ENCODE results near the gene TEX53. TPM values are rescaled to one million over a fixed set of nuclear protein-coding genes. Genes with fewer than 3 reads are reported as not detected.

The TEX53 gene
- total and polyA plus RNA-seq, 4 donors: not detected

GRCh38 chr9:114668146-114668545, 10.5 kb upstream of the TEX53 start:
- no peak for DNase-seq
- WGBS, 2 donors: 78 to 86% methylated on average over 6 of the region's 6 CpGs

GRCh38 chr9:114666851-114667250, 9.2 kb upstream of the TEX53 start:
- WGBS, 2 donors: 56 to 58% methylated on average over 4 of the region's 4 CpGs
- ATAC-seq (ENCODE audit: insufficient read depth, low FRiP score): no peak
- DNase-seq: no peak

More at GRCh38 chr9:114668146-114668545, 10.5 kb upstream of the TEX53 start:
- Histone ChIP-seq H3K4me1 (ENCODE audit: control insufficient read depth in 5 of 5, insufficient read depth in 5 of 5, low read length in 5 of 5) (no peaks in the 10 kb centered on the region), H3K9me3 (ENCODE audit: control insufficient read depth in 4 of 4, insufficient read depth in 3 of 4, low read length in 3 of 4) (no peaks in the 10 kb centered on the region), H3K36me3 (ENCODE audit: control insufficient read depth in 4 of 4, insufficient read depth in 4 of 4, low read length in 4 of 4) (no peaks in the 10 kb centered on the region), H3K9ac (ENCODE audit: insufficient read depth in 1 of 2, low read length in 2 of 2) (no peak overlapping the region), H3K27ac (ENCODE audit: low read depth in 1 of 2, low read length in 1 of 2) (no peak overlapping the region), H3K4me3 (no peak overlapping the region), H3K27me3 (ENCODE audit: control insufficient read depth in 3 of 3, insufficient read depth in 3 of 3, low read length in 2 of 3) (no peaks in the 10 kb centered on the region)
- ATAC-seq (ENCODE audit: insufficient read depth, low FRiP score): no peak
- no peak for TF ChIP-seq CTCF (IDR thresholded peaks at IDR 0.05; ENCODE audit: control extremely low read depth, extremely low read depth)

DNA sequence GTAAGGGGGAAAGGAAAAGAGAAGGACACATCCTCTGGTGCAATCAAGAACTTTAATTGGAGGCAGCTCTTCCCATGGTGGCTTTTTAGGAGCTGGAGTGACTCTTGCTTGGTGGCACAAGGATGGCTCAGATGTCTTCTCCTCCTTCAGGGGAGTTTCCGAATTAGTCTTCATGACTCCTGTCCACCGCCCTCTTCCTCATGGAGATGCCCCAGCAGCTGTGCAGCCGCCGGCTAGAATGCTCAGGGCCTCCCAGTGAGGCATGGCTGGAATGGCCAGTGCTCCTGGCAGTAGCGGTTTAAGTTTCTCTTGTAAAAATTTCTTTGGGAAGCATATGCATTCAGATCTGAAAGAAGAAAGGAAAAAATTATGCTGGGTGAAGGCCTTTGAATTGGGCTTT, 8.8 kb upstream of the TEX53 start:
- Histone ChIP-seq H3K36me3 (ENCODE audit: control insufficient read depth in 4 of 4, insufficient read depth in 4 of 4, low read length in 4 of 4) (no peaks in the 10 kb centered on the region), H3K4me1 (ENCODE audit: control insufficient read depth in 5 of 5, insufficient read depth in 5 of 5, low read length in 5 of 5) (no peaks in the 10 kb centered on the region), H3K9me3 (ENCODE audit: control insufficient read depth in 4 of 4, insufficient read depth in 3 of 4, low read length in 3 of 4) (no peaks in the 10 kb centered on the region), H3K9ac (ENCODE audit: insufficient read depth in 1 of 2, low read length in 2 of 2) (no peak overlapping the region), H3K27me3 (ENCODE audit: control insufficient read depth in 3 of 3, insufficient read depth in 3 of 3, low read length in 2 of 3) (no peaks in the 10 kb centered on the region), H3K4me3 (no peak overlapping the region), H3K27ac (ENCODE audit: low read depth in 1 of 2, low read length in 1 of 2) (no peak overlapping the region)
- no peak for TF ChIP-seq CTCF (IDR thresholded peaks at IDR 0.05; ENCODE audit: control extremely low read depth, extremely low read depth)
- WGBS, 2 donors: 96 to 98% methylated on average over 5 of the region's 5 CpGs
- ATAC-seq (ENCODE audit: insufficient read depth, low FRiP score) (no peak), DNase-seq (no peak)

More at GRCh38 chr9:114666851-114667250, 9.2 kb upstream of the TEX53 start:
- Histone ChIP-seq H3K4me3 (no peak overlapping the region), H3K36me3 (ENCODE audit: control insufficient read depth in 4 of 4, insufficient read depth in 4 of 4, low read length in 4 of 4) (no peaks in the 10 kb centered on the region), H3K9me3 (ENCODE audit: control insufficient read depth in 4 of 4, insufficient read depth in 3 of 4, low read length in 3 of 4) (no peaks in the 10 kb centered on the region), H3K4me1 (ENCODE audit: control insufficient read depth in 5 of 5, insufficient read depth in 5 of 5, low read length in 5 of 5) (no peaks in the 10 kb centered on the region), H3K27ac (ENCODE audit: low read depth in 1 of 2, low read length in 1 of 2) (no peak overlapping the region), H3K27me3 (ENCODE audit: control insufficient read depth in 3 of 3, insufficient read depth in 3 of 3, low read length in 2 of 3) (no peaks in the 10 kb centered on the region), H3K9ac (ENCODE audit: insufficient read depth in 1 of 2, low read length in 2 of 2) (no peak overlapping the region)
- TF ChIP-seq CTCF (IDR thresholded peaks at IDR 0.05; ENCODE audit: control extremely low read depth, extremely low read depth): no peak

DNA sequence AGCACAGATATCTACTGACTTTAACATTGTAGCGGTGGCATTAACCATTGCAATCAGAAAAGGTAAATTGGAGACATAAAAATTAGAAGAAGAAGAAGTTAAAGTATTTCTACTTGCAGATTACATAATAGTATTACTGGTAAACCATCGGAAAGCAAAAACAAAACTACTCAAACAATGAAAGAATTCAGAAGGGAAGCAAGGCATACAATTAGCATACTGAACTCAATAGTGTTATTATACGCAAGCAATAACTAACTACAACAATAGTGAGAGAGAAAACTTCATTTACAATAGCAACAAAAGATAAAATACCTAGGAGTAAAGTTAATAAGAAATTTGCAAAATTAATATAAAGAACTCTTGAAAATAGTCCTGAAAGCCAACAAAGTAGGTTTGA, 6.6 kb upstream of the TEX53 start:
- no peaks in the 10 kb centered on the region for H3K27me3 ChIP-seq (ENCODE audit: control insufficient read depth in 3 of 3, insufficient read depth in 3 of 3, low read length in 2 of 3)
- no peak overlapping the region for H3K9ac ChIP-seq (ENCODE audit: insufficient read depth in 1 of 2, low read length in 2 of 2)
- ATAC-seq (ENCODE audit: insufficient read depth, low FRiP score) (no peak), DNase-seq (no peak)
- no peak overlapping the region for H3K4me3 ChIP-seq
- TF ChIP-seq CTCF (IDR thresholded peaks at IDR 0.05; ENCODE audit: control extremely low read depth, extremely low read depth): no peak
- no peaks in the 10 kb centered on the region for H3K36me3 ChIP-seq (ENCODE audit: control insufficient read depth in 4 of 4, insufficient read depth in 4 of 4, low read length in 4 of 4)
- 62 to 70% methylated on average over 3 of the region's 3 CpGs for WGBS, 2 donors
- H3K9me3 ChIP-seq (ENCODE audit: control insufficient read depth in 4 of 4, insufficient read depth in 3 of 4, low read length in 3 of 4): no peaks in the 10 kb centered on the region
- H3K4me1 ChIP-seq (ENCODE audit: control insufficient read depth in 5 of 5, insufficient read depth in 5 of 5, low read length in 5 of 5): no peaks in the 10 kb centered on the region
- H3K27ac ChIP-seq (ENCODE audit: low read depth in 1 of 2, low read length in 1 of 2): no peak overlapping the region
